Peyer's patch (tissue), 4 donors: ENCODE data around the gene SPDYC.

Experiments used
- POLR2A ChIP-seq, 2 donors: fragments of 450-650 bp; IDR thresholded peaks; one replicate each; pipeline ENCODE4 v1.5.1; 2017; ENCODE audit warnings: antibody characterized with exemption in 2 of 2, mild to moderate bottlenecking in 2 of 2, moderate library complexity in 2 of 2
- TF ChIP-seq, protein P1 (sequence below), 6 experiments: fragments of 450-650 bp in 4 of 6; fragments of 200-600 bp in 2 of 6; sonication (generic) in 1 of 6; IDR thresholded peaks; one replicate each; pipeline ENCODE4 v1.5.1; 2017 to 2019; ENCODE audit warnings: antibody characterized with exemption in 6 of 6, mild to moderate bottlenecking in 3 of 6, moderate library complexity in 1 of 6

- TF ChIP-seq, protein P1, sequence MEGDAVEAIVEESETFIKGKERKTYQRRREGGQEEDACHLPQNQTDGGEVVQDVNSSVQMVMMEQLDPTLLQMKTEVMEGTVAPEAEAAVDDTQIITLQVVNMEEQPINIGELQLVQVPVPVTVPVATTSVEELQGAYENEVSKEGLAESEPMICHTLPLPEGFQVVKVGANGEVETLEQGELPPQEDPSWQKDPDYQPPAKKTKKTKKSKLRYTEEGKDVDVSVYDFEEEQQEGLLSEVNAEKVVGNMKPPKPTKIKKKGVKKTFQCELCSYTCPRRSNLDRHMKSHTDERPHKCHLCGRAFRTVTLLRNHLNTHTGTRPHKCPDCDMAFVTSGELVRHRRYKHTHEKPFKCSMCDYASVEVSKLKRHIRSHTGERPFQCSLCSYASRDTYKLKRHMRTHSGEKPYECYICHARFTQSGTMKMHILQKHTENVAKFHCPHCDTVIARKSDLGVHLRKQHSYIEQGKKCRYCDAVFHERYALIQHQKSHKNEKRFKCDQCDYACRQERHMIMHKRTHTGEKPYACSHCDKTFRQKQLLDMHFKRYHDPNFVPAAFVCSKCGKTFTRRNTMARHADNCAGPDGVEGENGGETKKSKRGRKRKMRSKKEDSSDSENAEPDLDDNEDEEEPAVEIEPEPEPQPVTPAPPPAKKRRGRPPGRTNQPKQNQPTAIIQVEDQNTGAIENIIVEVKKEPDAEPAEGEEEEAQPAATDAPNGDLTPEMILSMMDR (IDR thresholded peaks at IDR 0.05) = no peak
- no peak for TF ChIP-seq POLR2A (IDR thresholded peaks at IDR 0.05)
Measured at GRCh38 chr11:65210361-65210731, 40.3 kb downstream of the SPDYC start.
